IMR-90 (cell line): ENCODE results near the gene KDELR3. TPM values are rescaled to one million over a fixed set of nuclear protein-coding genes. Genes with fewer than 3 reads are reported as not detected.

Experiments
- ATAC-seq: fragments of 200-7000 bp; cut with Tn5 transposase; 2 replicates; pipeline ENCODE4 v1.9.1; 2020; ENCODE audit warnings: low read depth, mild to moderate bottlenecking, moderate library complexity
- BruUV-seq: library from RNA; stranded (reverse); fragments of 400-500 nt; replicated peaks from 2 replicates; lab custom pipeline; 2021; lab: Mats Ljungman, UMichigan
- CTCF ChIA-PET: fragments of 300-600 bp; formaldehyde crosslinking; extraction: SDS; loops from one replicate; lab custom pipeline; 2021; ENCODE audit warnings: antibody characterized with exemption; lab: Yijun Ruan, JAX
- POLR2A ChIA-PET: fragments of 300-600 bp; sonication (Branson Sonifier 250); formaldehyde crosslinking; loops from one replicate; lab custom pipeline; 2022; ENCODE audit warnings: antibody characterized with exemption; ENCODE audit not compliant: unreplicated experiment; lab: Charles Lee
- DNase-seq: peaks from one replicate; pipeline ENCODE4 v3.0.0; 2013
- H2AFZ ChIP-seq: replicated peaks from 2 replicates; pipeline ENCODE3; 2013; ENCODE audit warnings: low read length, mild to moderate bottlenecking; ENCODE audit not compliant: poor library complexity
- H2AK5ac ChIP-seq: 2 replicates; pipeline ENCODE4 v1.6.1; 2013; ENCODE audit warnings: low read depth, low read length, inconsistent platforms
- H2AK9ac ChIP-seq: replicated peaks from 2 replicates; pipeline ENCODE3; 2013; ENCODE audit warnings: mild to moderate bottlenecking, low read depth, low read length, moderate library complexity; ENCODE audit not compliant: poor library complexity
- H2BK120ac ChIP-seq: 2 replicates; pipeline ENCODE4 v1.6.1; 2013; ENCODE audit warnings: low read depth, low read length, inconsistent platforms
- H2BK15ac ChIP-seq: 3 replicates; pipeline ENCODE4 v1.6.1; 2013; ENCODE audit warnings: low read depth, low read length, inconsistent platforms
- H2BK20ac ChIP-seq: 2 replicates; pipeline ENCODE4 v1.6.1; 2013; ENCODE audit warnings: low read depth, mild to moderate bottlenecking, inconsistent platforms, low read length, moderate library complexity
- H2BK5ac ChIP-seq: 2 replicates; pipeline ENCODE4 v1.6.1; 2013; ENCODE audit warnings: mild to moderate bottlenecking, low read depth, low read length, inconsistent platforms; ENCODE audit not compliant: poor library complexity, severe bottlenecking
- H3K14ac ChIP-seq: replicated peaks from 2 replicates; pipeline ENCODE4 v1.6.1; 2013; ENCODE audit warnings: low read depth, low read length, inconsistent platforms
- H3K18ac ChIP-seq: 2 replicates; pipeline ENCODE4 v1.6.1; 2013; ENCODE audit warnings: low read depth, low read length, control low read depth
- H3K23ac ChIP-seq: 2 replicates; pipeline ENCODE4 v1.6.1; 2013; ENCODE audit warnings: low read depth, low read length, inconsistent platforms
- H3K27ac ChIP-seq: 2 replicates; pipeline ENCODE4 v1.5.1; 2013; ENCODE audit warnings: mild to moderate bottlenecking, control low read depth, low read length; ENCODE audit not compliant: insufficient read depth
- H3K27me3 ChIP-seq: 2 replicates; pipeline ENCODE4 v1.6.1; 2013; ENCODE audit warnings: low read length; ENCODE audit not compliant: control insufficient read depth, insufficient read depth
- H3K36me3 ChIP-seq: 2 replicates; pipeline ENCODE4 v1.6.1; 2013; ENCODE audit warnings: low read length, mixed read lengths; ENCODE audit not compliant: control insufficient read depth, insufficient read depth
- H3K4ac ChIP-seq: 2 replicates; pipeline ENCODE4 v1.6.1; 2013; ENCODE audit warnings: low read depth, low read length, inconsistent platforms
- H3K4me1 ChIP-seq: 2 replicates; pipeline ENCODE4 v1.6.1; 2013; ENCODE audit warnings: low read length, mixed read lengths; ENCODE audit not compliant: control insufficient read depth, insufficient read depth
- H3K4me2 ChIP-seq: 2 replicates; pipeline ENCODE4 v1.6.1; 2013; ENCODE audit warnings: low read depth, mild to moderate bottlenecking, control low read depth, low read length, moderate library complexity
- H3K4me3 ChIP-seq: 2 replicates; pipeline ENCODE4 v1.5.1; 2013; ENCODE audit warnings: low read depth, mild to moderate bottlenecking, control low read depth, low read length, moderate library complexity; ENCODE audit not compliant: insufficient read depth
- H3K56ac ChIP-seq: 2 replicates; pipeline ENCODE4 v1.6.1; 2013; ENCODE audit warnings: low read length, inconsistent platforms; ENCODE audit not compliant: insufficient read depth; ENCODE audit errors: extremely low read depth
- H3K79me1 ChIP-seq, 2 experiments: 2 replicates each; pipeline ENCODE4 v1.6.1; 2013; ENCODE audit warnings: low read length in 2 of 2, inconsistent platforms in 1 of 2, low read depth in 1 of 2
- H3K9ac ChIP-seq: 2 replicates; pipeline ENCODE4 v1.6.1; 2013; ENCODE audit warnings: low read depth, low read length, control low read depth
- H3K9me1 ChIP-seq: 2 replicates; pipeline ENCODE4 v1.6.1; 2013; ENCODE audit warnings: low read length, inconsistent platforms; ENCODE audit not compliant: insufficient read depth
- H3K9me3 ChIP-seq: 2 replicates; pipeline ENCODE4 v1.6.1; 2013; ENCODE audit warnings: low read length; ENCODE audit not compliant: control insufficient read depth, insufficient read depth
- H4K20me1 ChIP-seq: 2 replicates; pipeline ENCODE4 v1.6.1; 2013; ENCODE audit warnings: low read length, inconsistent platforms; ENCODE audit not compliant: insufficient read depth
- H4K5ac ChIP-seq: 2 replicates; pipeline ENCODE4 v1.6.1; 2013; ENCODE audit warnings: mild to moderate bottlenecking, low read depth, low read length, control low read depth
- H4K8ac ChIP-seq, 2 experiments: 2 replicates each; pipeline ENCODE4 v1.6.1; 2013; ENCODE audit warnings: low read depth in 2 of 2, low read length in 2 of 2, control low read depth in 1 of 2, inconsistent platforms in 1 of 2
- H4K91ac ChIP-seq: 2 replicates; pipeline ENCODE4 v1.6.1; 2013; ENCODE audit warnings: low read depth, low read length, inconsistent platforms; ENCODE audit not compliant: insufficient read depth
- BHLHE40 ChIP-seq: fragments of 150-350 bp; IDR thresholded peaks from 2 replicates; pipeline ENCODE4 v1.6.1; 2016; ENCODE audit warnings: mild to moderate bottlenecking, low read depth, low read length
- CEBPB ChIP-seq: IDR thresholded peaks from 2 replicates; pipeline ENCODE4 v1.6.1; 2012; ENCODE audit warnings: low read depth, low read length, improper control_type of control experiment
- CHD1 ChIP-seq: IDR thresholded peaks from 2 replicates; pipeline ENCODE4 v1.6.1; 2012; ENCODE audit warnings: low read depth, low read length, improper control_type of control experiment
- ELK1 ChIP-seq: fragments of 150-350 bp; IDR thresholded peaks from 2 replicates; pipeline ENCODE4 v1.6.1; 2016; ENCODE audit warnings: low read depth, mild to moderate bottlenecking, low read length, moderate library complexity, borderline replicate concordance
- FOS ChIP-seq: fragments of 150-350 bp; IDR thresholded peaks from 2 replicates; pipeline ENCODE4 v1.6.1; 2016; ENCODE audit warnings: low read depth, low read length
- MAFK ChIP-seq: IDR thresholded peaks from 2 replicates; pipeline ENCODE4 v1.6.1; 2012; ENCODE audit warnings: low read depth, low read length, improper control_type of control experiment
- MAZ ChIP-seq: IDR thresholded peaks from 2 replicates; pipeline ENCODE4 v1.6.1; 2012; ENCODE audit warnings: low read depth, mild to moderate bottlenecking, low read length, improper control_type of control experiment, moderate library complexity, borderline replicate concordance
- MXI1 ChIP-seq: IDR thresholded peaks from 2 replicates; pipeline ENCODE4 v1.6.1; 2012; ENCODE audit warnings: low read depth, mild to moderate bottlenecking, low read length, moderate library complexity, borderline replicate concordance
- NFE2L2 ChIP-seq: fragments of 150-350 bp; IDR thresholded peaks from 2 replicates; pipeline ENCODE4 v1.6.1; 2016; ENCODE audit warnings: low read depth, mild to moderate bottlenecking, low read length
- POLR2A ChIP-seq: IDR thresholded peaks from 2 replicates; pipeline ENCODE4 v1.6.1; 2012; ENCODE audit warnings: mild to moderate bottlenecking, low read depth, low read length
- RAD21 ChIP-seq: IDR thresholded peaks from 2 replicates; pipeline ENCODE4 v1.6.1; 2012; ENCODE audit warnings: low read length, improper control_type of control experiment
- RCOR1 ChIP-seq: IDR thresholded peaks from 2 replicates; pipeline ENCODE4 v1.6.1; 2012; ENCODE audit warnings: mild to moderate bottlenecking, low read length, improper control_type of control experiment; ENCODE audit not compliant: insufficient replicate concordance
- RFX5 ChIP-seq: IDR thresholded peaks from 2 replicates; pipeline ENCODE4 v1.8.0; 2012; ENCODE audit warnings: low read depth, mild to moderate bottlenecking, low read length, moderate library complexity
- USF2 ChIP-seq: fragments of 150-350 bp; IDR thresholded peaks from 2 replicates; pipeline ENCODE4 v1.6.1; 2017; ENCODE audit warnings: mild to moderate bottlenecking, antibody characterized with exemption, low read length, low read depth
- WGBS, 2 experiments: methylation state at CpG; one replicate each; pipeline versions ENCODE4 v1.1.5 to v1.1.7; 2013; ENCODE audit warnings: missing lambda C conversion rate in 2 of 2; ENCODE audit not compliant: insufficient read length in 1 of 2; ENCODE audit errors: extremely low coverage in 2 of 2; 5-methylcytosine and 5-hydroxymethylcytosine counted together
- dilution Hi-C: fragments of 300-500 bp; cut with HindIII; formaldehyde crosslinking; loops from one replicate; pipeline ENCODE4 v1.14.3; 2018; ENCODE audit warnings: low sequenced_read_pairs; ENCODE audit not compliant: unreplicated experiment
- in situ Hi-C: fragments of 300-500 bp; cut with MboI; formaldehyde crosslinking; loops from 3 replicates; pipeline ENCODE4 v1.14.3; 2019; ENCODE audit warnings: low sequenced_read_pairs, inconsistent platforms, mixed read lengths
- intact Hi-C: fragments of 100-400 bp; cut with micrococcal nuclease; formaldehyde crosslinking; loops from 2 replicates; pipeline ENCODE4 v1.10.0; 2022
- polyA plus RNA-seq, 3 experiments: library from polyadenylated mRNA; depleted of rRNA; stranded (reverse); fragments of >200 nt; gene quantifications; 2 replicates each; pipeline ENCODE4 v1.2.3, GENCODE V29; 2012; ENCODE audit warnings: low replicate concordance in 1 of 3
- total RNA-seq: library from RNA; depleted of rRNA; stranded (reverse); fragments of >200 nt; gene quantifications from 2 replicates; pipeline ENCODE4 v1.2.3, GENCODE V29; 2012

The KDELR3 gene
- total and polyA plus RNA-seq, 2 of the 4 experiments (the other 2 are of a cell fraction): 129 to 224 TPM

- Histone ChIP-seq H3K27me3 (no peaks in the 10 kb centered on the region), H3K56ac (no peak overlapping the region), H3K36me3 (peaks cover 44% of the 10 kb centered on the region), H3K18ac (no peak overlapping the region), H2BK15ac (no peak overlapping the region), H2BK20ac (no peak overlapping the region), H3K23ac (peak overlapping the region; percentile 34; the same call in 1 of the 2 replicates), H4K8ac (no peak overlapping the region), H2AFZ (no peak overlapping the region), H3K4me3 (no peak overlapping the region), H4K91ac (no peak overlapping the region), H3K79me1 (peaks cover 0 to 28% of the 10 kb centered on the region in 2 experiments; a peak in 3 of 4 replicates), H3K4me2 (no peak overlapping the region), H3K4me1 (peaks cover 9% of the 10 kb centered on the region), H4K5ac (no peak overlapping the region), H3K9me3 (no peaks in the 10 kb centered on the region), H3K4ac (no peak overlapping the region), H2BK5ac (no peak overlapping the region), H2BK120ac (no peak overlapping the region), H4K20me1 (peaks cover 79% of the 10 kb centered on the region), H3K27ac (no peak overlapping the region), H3K14ac (no peak overlapping the region), H3K9ac (no peak overlapping the region), H2AK9ac (no peak overlapping the region), H3K9me1 (0 out of 2 replicates have a peak, but pooled peaks cover 2% of the 10 kb centered on the region), H2AK5ac (no peak overlapping the region)
- ChIA-PET CTCF (interaction anchor here (1.3 kb wide), 1 partner anchor 11 kb away, joined by 5 read pairs; no protein-coding TSS in a partner anchor), POLR2A (interaction anchor here (0.5 to 0.6 kb wide), 3 partner anchors 40 to 407 kb away, joined by 3 to 4 read pairs (median 3); no protein-coding TSS in a partner anchor)
- dilution Hi-C loops: no loop called here
- ATAC-seq (no peak), DNase-seq (no peak)
- in situ Hi-C loops: no loop called here
- 85% methylated on average over 4 of the region's 10 CpGs; no CpG with 5 or more reads in 1 of the 2 experiments for WGBS, 2 experiments
- BruUV-seq: no TSS peak
- intact Hi-C loops: loop anchor here (5.0 kb wide), 1 partner anchor 70 kb away; the partner anchor contains the start of gene DMC1
- no peak for TF ChIP-seq RAD21
- TF ChIP-seq POLR2A: no peak
- TF ChIP-seq CEBPB: no peak
- TF ChIP-seq ELK1: no peak
- TF ChIP-seq NFE2L2: no peak
- no peak for TF ChIP-seq MAFK
- no peak for TF ChIP-seq RFX5
- no peak for TF ChIP-seq CHD1
- no peak for TF ChIP-seq BHLHE40
- TF ChIP-seq MXI1: no peak
- no peak for TF ChIP-seq USF2
- TF ChIP-seq FOS: no peak
- no peak for TF ChIP-seq RCOR1
- no peak for TF ChIP-seq MAZ
Observed at GRCh38 chr22:38501797-38502672, 34.1 kb downstream of the KDELR3 start.
